Peyer's patch (tissue), 4 donors: ENCODE data around the gene SLC26A8.

Experiments used
- POLR2A ChIP-seq, 2 donors: fragments of 450-650 bp; IDR thresholded peaks; one replicate each; pipeline ENCODE4 v1.5.1; 2017; ENCODE audit warnings: antibody characterized with exemption in 2 of 2, mild to moderate bottlenecking in 2 of 2, moderate library complexity in 2 of 2
- TF ChIP-seq, protein P1 (sequence below), 6 experiments: fragments of 450-650 bp in 4 of 6; fragments of 200-600 bp in 2 of 6; sonication (generic) in 1 of 6; IDR thresholded peaks; one replicate each; pipeline ENCODE4 v1.5.1; 2017 to 2019; ENCODE audit warnings: antibody characterized with exemption in 6 of 6, mild to moderate bottlenecking in 3 of 6, moderate library complexity in 1 of 6

- TF ChIP-seq, protein P1, sequence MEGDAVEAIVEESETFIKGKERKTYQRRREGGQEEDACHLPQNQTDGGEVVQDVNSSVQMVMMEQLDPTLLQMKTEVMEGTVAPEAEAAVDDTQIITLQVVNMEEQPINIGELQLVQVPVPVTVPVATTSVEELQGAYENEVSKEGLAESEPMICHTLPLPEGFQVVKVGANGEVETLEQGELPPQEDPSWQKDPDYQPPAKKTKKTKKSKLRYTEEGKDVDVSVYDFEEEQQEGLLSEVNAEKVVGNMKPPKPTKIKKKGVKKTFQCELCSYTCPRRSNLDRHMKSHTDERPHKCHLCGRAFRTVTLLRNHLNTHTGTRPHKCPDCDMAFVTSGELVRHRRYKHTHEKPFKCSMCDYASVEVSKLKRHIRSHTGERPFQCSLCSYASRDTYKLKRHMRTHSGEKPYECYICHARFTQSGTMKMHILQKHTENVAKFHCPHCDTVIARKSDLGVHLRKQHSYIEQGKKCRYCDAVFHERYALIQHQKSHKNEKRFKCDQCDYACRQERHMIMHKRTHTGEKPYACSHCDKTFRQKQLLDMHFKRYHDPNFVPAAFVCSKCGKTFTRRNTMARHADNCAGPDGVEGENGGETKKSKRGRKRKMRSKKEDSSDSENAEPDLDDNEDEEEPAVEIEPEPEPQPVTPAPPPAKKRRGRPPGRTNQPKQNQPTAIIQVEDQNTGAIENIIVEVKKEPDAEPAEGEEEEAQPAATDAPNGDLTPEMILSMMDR (IDR thresholded peaks at IDR 0.05): no peak
- no peak for TF ChIP-seq POLR2A (IDR thresholded peaks at IDR 0.05)
These were observed 955 bp upstream of the SLC26A8 start for GRCh38 chr6:36025260-36025931.
